Upper lobe of left lung (tissue), 4 donors: ENCODE results near the gene MAD1L1.

Experiments used
- CTCF ChIP-seq, 6 experiments: fragments of 450-650 bp in 4 of 6; fragments of 200-600 bp in 2 of 6; sonication (generic) in 2 of 6; IDR thresholded peaks; one replicate each; pipeline ENCODE4 v1.5.1; 2016 to 2019; ENCODE audit warnings: antibody characterized with exemption in 6 of 6
- EP300 ChIP-seq, 4 donors: sonication (generic); formaldehyde crosslinking; IDR thresholded peaks; one replicate each; pipeline ENCODE4 v1.5.1; 2017; ENCODE audit warnings: antibody characterized with exemption in 4 of 4, control low read depth in 2 of 4
- POLR2A ChIP-seq, 4 donors: fragments of 450-650 bp; IDR thresholded peaks; one replicate each; pipeline ENCODE4 v1.5.1; 2016 to 2017; ENCODE audit warnings: antibody characterized with exemption in 4 of 4, mild to moderate bottlenecking in 2 of 4
- POLR2AphosphoS5 ChIP-seq, 2 donors: sonication (generic); formaldehyde crosslinking; IDR thresholded peaks; one replicate each; pipeline ENCODE4 v1.5.1; 2017; ENCODE audit warnings: antibody characterized with exemption in 2 of 2

- TF ChIP-seq EP300 (IDR thresholded peaks at IDR 0.05) = no peak
- TF ChIP-seq POLR2AphosphoS5 (IDR thresholded peaks at IDR 0.05) = no peak
- TF ChIP-seq CTCF (IDR thresholded peaks at IDR 0.05) = no peak
- no peak for TF ChIP-seq POLR2A (IDR thresholded peaks at IDR 0.05)
Observed at GRCh38 chr7:2086229-2086628, 146.5 kb downstream of the MAD1L1 start.
